ENCODE measurements around the gene LRRC36.

DNA sequence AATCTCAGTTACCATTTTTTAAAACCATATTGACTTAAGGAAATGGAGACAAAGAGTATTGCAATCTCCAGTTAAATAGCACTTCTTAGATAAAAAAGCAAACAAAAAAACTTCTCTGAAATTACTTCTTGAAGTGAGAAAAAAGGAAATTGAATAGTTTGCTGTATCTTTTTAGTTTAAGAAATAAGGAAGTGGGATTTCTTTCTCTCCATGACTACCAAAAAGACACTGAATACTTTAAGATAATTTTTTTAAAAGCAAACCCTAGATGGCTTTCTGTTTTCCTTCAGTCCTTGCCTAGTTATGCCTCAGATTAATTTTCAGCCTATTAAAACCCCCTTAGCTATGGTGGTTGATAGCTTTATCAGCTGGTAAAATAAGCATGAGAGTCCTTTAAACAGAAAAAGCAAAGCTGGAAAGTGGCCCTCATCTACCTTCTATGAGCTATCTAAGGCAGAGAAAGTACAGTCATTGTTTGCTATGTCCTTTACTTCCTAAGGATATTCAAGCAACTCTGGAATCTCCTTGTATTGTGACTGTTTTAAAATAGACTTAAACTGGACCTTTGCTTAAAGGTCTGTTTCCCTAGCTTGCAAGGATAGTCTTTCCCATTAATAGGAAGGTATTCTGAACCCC, 38.1 kb downstream of the LRRC36 start:
- TF ChIP-seq EZH2phosphoT487 (conservative IDR thresholded peaks at IDR 0.05; ENCODE audit: low read length) (no peak), CTCF (IDR thresholded peaks at IDR 0.05; ENCODE audit: insufficient read depth, low read length, poor library complexity, severe bottlenecking) (no peak)

Measured in SU-DHL-6 (cell line).